ENCODE measurements around the gene KIF18A. TPM values are rescaled to one million over a fixed set of nuclear protein-coding genes. Genes with fewer than 3 reads are reported as not detected.

KIF18A gene
- total and polyA plus RNA-seq, 9 of the 15 experiments (the other 6 are each of a cell fraction or from before 2014, with no cell fraction given): 15.1 to 36.1 (median 24.3) TPM

GRCh38 chr11:28107750-28108618 is at the start of gene KIF18A, which contains the start of gene METTL15 (continued):
- no peak for TF ChIP-seq MEF2D (tag; conservative IDR thresholded peaks at IDR 0.05; ENCODE audit: low read depth)
- no peak for TF ChIP-seq PRMT5 (CRISPR knock-in tag; IDR thresholded peaks at IDR 0.05)
- peak; percentile 91 for TF ChIP-seq CREB1 (IDR thresholded peaks at IDR 0.05)
- peak; percentile 94 for TF ChIP-seq CREB1 (CRISPR knock-in tag; IDR thresholded peaks at IDR 0.05)
- peak; percentile 46 for TF ChIP-seq HNRNPLL (IDR thresholded peaks at IDR 0.05; ENCODE audit: low read depth, low read length, poor library complexity, severe bottlenecking)
- TF ChIP-seq YY1 (IDR thresholded peaks at IDR 0.05; ENCODE audit: borderline replicate concordance in 1 of 3, control insufficient read depth in 1 of 3, extremely low read depth in 1 of 3, insufficient read depth in 3 of 3, insufficient read length in 1 of 3, insufficient replicate concordance in 2 of 3, low read depth in 1 of 3, low read length in 2 of 3): peak; percentile 12 to 84 (median 67)
- no peak for TF ChIP-seq TSC22D4 (tag; IDR thresholded peaks at IDR 0.05)
- TF ChIP-seq, protein P1, sequence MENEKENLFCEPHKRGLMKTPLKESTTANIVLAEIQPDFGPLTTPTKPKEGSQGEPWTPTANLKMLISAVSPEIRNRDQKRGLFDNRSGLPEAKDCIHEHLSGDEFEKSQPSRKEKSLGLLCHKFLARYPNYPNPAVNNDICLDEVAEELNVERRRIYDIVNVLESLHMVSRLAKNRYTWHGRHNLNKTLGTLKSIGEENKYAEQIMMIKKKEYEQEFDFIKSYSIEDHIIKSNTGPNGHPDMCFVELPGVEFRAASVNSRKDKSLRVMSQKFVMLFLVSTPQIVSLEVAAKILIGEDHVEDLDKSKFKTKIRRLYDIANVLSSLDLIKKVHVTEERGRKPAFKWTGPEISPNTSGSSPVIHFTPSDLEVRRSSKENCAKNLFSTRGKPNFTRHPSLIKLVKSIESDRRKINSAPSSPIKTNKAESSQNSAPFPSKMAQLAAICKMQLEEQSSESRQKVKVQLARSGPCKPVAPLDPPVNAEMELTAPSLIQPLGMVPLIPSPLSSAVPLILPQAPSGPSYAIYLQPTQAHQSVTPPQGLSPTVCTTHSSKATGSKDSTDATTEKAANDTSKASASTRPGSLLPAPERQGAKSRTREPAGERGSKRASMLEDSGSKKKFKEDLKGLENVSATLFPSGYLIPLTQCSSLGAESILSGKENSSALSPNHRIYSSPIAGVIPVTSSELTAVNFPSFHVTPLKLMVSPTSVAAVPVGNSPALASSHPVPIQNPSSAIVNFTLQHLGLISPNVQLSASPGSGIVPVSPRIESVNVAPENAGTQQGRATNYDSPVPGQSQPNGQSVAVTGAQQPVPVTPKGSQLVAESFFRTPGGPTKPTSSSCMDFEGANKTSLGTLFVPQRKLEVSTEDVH (IDR thresholded peaks at IDR 0.05; ENCODE audit: low read depth, partially characterized antibody): peak; percentile 97
- TF ChIP-seq TRIM28 (IDR thresholded peaks at IDR 0.05): no peak
- TF ChIP-seq JUN (IDR thresholded peaks at IDR 0.05; ENCODE audit: borderline replicate concordance, low read depth, low read length): peak; percentile 46; the same call in 1 of the 2 replicates
- TF ChIP-seq JUN (CRISPR knock-in tag; IDR thresholded peaks at IDR 0.05; ENCODE audit: borderline replicate concordance): no peak
- TF ChIP-seq SP2 (IDR thresholded peaks at IDR 0.05; ENCODE audit: extremely low read depth, low read depth, low read length, poor library complexity, severe bottlenecking): no peak
- TF ChIP-seq CREBBP (IDR thresholded peaks at IDR 0.05; ENCODE audit: low read depth, low read length): no peak
- no peak for TF ChIP-seq SREBF2 (CRISPR knock-in tag; IDR thresholded peaks at IDR 0.05)
- no peak for TF ChIP-seq NR0B1 (IDR thresholded peaks at IDR 0.05; ENCODE audit: partially characterized antibody)
- no peak for TF ChIP-seq DIDO1 (tag; IDR thresholded peaks at IDR 0.05; ENCODE audit: low read depth)
- no peak for TF ChIP-seq RBM25 (IDR thresholded peaks at IDR 0.05; ENCODE audit: low read depth, low read length, severe bottlenecking)
- no peak for TF ChIP-seq TBL1XR1 (IDR thresholded peaks at IDR 0.05; ENCODE audit: low read length in 2 of 2)
- TF ChIP-seq, protein P2, sequence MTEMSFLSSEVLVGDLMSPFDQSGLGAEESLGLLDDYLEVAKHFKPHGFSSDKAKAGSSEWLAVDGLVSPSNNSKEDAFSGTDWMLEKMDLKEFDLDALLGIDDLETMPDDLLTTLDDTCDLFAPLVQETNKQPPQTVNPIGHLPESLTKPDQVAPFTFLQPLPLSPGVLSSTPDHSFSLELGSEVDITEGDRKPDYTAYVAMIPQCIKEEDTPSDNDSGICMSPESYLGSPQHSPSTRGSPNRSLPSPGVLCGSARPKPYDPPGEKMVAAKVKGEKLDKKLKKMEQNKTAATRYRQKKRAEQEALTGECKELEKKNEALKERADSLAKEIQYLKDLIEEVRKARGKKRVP (CRISPR knock-in tag; IDR thresholded peaks at IDR 0.05): no peak
- no peak for TF ChIP-seq ZNF253 (CRISPR knock-in tag; conservative IDR thresholded peaks at IDR 0.05)
- no peak for TF ChIP-seq ZNF668 (CRISPR knock-in tag; IDR thresholded peaks at IDR 0.05)

All from K562 (cell line).